Activated naive CD4-positive, alpha-beta T cell (primary cell): ENCODE data around the gene PLEKHN1.

Experiments
- DNase-seq, 4 experiments: peaks; one replicate each; lab custom pipeline; 2025; lab: John Stamatoyannopoulos, UW

Gene PLEKHN1

GRCh38 chr1:1024771-1025699 is 58.8 kb downstream of the PLEKHN1 start:
- DNase-seq = no peak
